Activated T-cell treated with anti-CD3 and anti-CD28 coated beads for 4 hours (primary cell): ENCODE measurements around the gene PAPPA2.
"Not testable (repeated sequence)": the region's sequence is repeated elsewhere in the genome, so short reads cannot be mapped to it uniquely, and the experiment has no call there.

ENCODE experiments used
- DNase-seq: peaks from one replicate; pipeline ENCODE4 v3.0.0-alpha.2; 2020

Gene PAPPA2

DNA sequence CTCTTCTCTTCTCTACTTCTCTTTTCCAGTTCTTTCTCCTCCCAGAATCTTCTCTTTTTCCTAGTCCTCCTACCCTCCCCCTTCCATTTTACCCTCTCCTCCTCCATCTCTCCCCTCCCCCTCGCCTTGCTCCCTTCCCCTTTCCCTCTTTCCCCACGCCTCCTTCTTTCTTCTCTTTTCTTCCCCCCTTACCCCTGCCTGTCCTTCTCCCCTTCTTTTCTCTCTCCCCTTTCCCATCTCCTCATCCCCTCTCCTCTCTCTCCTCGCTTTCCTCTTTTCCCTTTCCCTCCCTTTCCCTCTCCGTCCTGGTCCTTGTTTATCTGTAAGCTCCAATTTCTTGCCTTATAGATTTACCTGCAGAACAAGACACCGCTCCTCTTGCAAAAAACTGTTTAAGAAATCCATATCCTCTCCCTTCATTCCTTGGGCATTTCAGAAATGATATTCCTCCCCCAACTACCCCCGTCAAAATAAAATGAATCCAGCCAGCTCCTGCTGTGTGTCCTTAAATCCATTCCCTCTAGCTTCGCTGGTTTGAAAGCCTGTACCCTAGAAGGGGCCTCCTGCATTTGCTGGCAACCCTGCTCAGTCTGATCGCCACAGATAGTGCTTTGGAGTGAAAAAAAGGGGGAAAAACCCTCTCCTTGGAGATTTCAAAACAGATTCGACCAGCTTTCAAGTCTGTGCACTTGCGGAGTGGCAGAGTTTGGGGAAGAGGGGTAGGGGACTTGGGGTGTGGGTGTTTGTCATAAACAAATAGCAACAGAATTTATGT, 89.4 kb downstream of the PAPPA2 start:
- no peak for DNase-seq

DNA sequence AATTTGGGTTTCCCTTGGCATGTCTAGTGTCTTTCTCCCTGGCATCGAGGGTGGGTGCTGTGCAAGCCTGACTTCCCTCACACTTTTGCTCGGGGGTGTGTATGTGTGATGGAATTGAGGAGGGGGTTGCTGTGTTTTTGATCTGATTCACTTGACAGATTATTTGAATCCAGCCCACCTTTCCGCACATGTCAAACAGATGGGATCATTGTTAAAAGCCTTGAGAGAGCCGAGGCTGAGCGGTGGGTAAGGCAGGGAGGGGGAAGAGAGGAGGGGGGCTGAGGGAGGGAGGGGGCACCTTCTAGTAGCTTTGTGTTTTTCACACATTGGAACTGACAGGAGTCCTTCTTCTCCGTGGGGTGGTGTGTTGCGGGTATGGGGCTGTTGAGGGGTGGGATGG, 90.0 kb downstream of the PAPPA2 start:
- no peak for DNase-seq

DNA sequence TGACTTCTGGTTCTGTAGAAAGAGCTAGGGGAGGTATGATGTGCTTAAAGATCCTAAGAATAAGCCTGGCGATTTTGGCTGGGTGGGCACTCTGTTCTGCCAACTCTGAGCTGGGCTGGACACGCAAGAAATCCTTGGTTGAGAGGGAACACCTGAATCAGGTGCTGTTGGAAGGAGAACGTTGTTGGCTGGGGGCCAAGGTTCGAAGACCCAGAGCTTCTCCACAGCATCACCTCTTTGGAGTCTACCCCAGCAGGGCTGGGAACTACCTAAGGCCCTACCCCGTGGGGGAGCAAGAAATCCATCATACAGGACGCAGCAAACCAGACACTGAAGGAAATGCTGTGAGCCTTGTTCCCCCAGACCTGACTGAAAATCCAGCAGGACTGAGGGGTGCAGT, 93.3 kb downstream of the PAPPA2 start:
- DNase-seq, result no peak

GRCh38 chr1:176557543-176558258, 94.7 kb downstream of the PAPPA2 start:
- no peak for DNase-seq

- DNase-seq, result no peak
Measured at GRCh38 chr1:176558561-176558960, 95.6 kb downstream of the PAPPA2 start.

DNA sequence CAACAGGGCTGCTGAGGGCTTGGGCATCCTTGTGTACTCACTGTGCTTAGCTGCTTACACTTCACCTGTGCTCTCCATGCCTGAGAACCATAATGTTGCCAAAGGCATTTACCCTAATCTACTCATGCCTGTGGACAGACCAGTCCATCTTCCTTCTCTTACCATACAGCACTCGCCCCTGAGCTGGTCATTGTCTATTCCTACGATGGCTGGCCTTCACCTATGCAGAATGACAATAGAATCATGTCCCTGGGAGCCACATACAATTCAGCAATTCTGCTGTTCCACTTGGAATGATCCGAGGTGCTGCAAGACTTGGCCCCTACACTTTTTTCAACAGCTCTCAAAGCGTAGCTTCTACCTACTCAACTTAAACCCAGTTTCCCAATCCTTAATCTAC, 96.5 kb downstream of the PAPPA2 start:
- no peak for DNase-seq

- DNase-seq, result no peak
Measured at GRCh38 chr1:176559878-176560277, 96.9 kb downstream of the PAPPA2 start.

- no peak for DNase-seq
Measured at GRCh38 chr1:176560681-176561080, 97.7 kb downstream of the PAPPA2 start.

- not testable (repeated sequence) for DNase-seq
Measured at GRCh38 chr1:176561761-176562160, 98.8 kb downstream of the PAPPA2 start.

- no peak for DNase-seq
Measured at GRCh38 chr1:176566004-176566975, 103.3 kb downstream of the PAPPA2 start.

GRCh38 chr1:176567190-176567794, 104.3 kb downstream of the PAPPA2 start:
- DNase-seq, result no peak

DNA sequence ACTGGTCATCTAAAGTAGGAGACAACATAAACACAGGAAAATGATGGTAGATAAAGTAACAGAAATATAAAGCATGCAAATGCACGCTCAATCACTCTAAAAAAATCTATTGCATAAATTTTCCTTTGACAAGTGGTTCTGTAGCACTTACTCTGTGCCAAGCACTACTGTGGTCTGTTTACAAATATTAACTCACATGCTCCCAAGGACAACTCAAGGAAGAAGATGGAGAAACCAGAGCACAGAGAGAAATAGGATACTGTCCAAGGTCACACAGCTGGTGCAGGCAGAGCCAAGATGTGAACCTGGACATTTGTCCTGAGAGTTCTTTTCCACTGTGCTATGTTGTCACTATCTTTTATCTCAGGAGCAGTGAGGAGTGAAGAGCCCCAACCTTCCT, 105.2 kb downstream of the PAPPA2 start:
- no peak for DNase-seq

- no peak for DNase-seq
Measured at GRCh38 chr1:176574756-176575155, 111.8 kb downstream of the PAPPA2 start.

GRCh38 chr1:176575991-176576390, 113.0 kb downstream of the PAPPA2 start:
- no peak for DNase-seq

GRCh38 chr1:176576670-176577069, 113.7 kb downstream of the PAPPA2 start:
- DNase-seq, result no peak

DNA sequence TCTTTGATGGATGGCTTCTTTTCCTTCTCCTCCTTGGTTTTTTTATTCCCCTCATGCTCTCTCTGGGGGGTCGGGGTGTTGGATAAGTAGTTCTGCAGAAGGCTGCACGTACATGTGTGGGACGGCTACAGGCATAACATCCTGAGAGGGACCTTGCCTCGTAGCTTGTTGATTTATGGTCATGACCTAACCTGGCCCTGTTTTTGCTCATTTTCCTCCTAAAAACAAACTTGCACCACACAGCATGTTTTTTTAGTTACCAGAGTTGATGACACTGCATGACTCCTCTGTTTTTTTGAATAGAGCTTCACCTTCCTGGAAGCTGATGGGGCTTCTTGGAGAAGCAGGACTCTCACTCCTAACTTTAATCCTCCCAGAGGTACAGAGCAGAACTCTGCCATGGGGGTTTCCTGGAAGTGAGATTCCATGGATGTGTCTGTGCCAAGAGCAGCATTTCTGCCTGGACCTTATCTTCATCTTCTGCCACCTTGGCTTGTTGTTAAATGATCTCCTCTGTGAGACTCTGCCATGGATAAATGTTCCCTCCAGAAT, 114.7 kb downstream of the PAPPA2 start:
- DNase-seq, result no peak

DNA sequence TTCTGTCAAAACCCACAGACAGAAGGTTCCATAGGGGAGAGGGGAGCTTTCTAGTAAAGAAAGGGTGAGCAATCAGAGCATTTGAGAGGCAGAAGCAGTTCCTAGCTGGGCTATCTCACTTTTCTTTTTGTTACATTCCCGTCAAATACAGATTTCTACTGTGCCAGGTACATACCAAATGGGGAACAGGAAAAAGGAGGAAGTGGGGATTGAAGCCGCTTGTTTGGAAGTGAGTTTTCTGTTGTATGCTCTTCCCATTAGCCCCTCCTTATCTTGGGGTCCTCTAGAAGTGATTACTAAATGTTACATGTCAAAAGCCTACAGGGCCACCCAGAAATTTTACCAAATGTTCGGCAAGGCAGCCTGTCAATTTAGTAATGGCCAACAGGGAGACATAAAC, 116.1 kb downstream of the PAPPA2 start:
- DNase-seq, result no peak

DNA sequence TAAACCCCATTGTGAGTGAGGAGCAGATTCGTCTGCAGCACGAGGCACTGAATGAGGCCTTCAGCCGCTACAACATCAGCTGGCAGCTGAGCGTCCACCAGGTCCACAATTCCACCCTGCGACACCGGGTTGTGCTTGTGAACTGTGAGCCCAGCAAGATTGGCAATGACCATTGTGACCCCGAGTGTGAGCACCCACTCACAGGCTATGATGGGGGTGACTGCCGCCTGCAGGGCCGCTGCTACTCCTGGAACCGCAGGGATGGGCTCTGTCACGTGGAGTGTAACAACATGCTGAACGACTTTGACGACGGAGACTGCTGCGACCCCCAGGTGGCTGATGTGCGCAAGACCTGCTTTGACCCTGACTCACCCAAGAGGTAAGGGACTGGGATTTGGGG, 132.2 kb downstream of the PAPPA2 start:
- no peak for DNase-seq

DNA sequence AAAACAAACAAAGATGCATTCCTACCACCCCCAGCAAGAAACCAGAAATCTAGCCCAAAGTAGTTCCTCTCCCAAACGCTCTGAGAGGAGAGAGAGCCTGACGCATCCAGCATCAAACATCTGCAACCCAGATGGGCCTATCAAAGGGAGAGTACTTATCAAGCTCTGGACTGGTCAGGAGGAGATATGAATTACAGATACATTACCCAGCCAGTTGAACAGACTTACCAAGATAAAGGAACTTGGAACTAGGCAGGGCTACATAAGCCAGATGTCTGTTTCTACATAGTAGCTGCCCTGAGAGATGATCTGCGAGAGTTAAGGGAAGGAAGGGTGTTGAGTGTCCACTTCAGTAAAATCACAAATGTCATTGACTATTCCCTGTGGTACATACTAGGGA, 138.4 kb downstream of the PAPPA2 start:
- no peak for DNase-seq

DNA sequence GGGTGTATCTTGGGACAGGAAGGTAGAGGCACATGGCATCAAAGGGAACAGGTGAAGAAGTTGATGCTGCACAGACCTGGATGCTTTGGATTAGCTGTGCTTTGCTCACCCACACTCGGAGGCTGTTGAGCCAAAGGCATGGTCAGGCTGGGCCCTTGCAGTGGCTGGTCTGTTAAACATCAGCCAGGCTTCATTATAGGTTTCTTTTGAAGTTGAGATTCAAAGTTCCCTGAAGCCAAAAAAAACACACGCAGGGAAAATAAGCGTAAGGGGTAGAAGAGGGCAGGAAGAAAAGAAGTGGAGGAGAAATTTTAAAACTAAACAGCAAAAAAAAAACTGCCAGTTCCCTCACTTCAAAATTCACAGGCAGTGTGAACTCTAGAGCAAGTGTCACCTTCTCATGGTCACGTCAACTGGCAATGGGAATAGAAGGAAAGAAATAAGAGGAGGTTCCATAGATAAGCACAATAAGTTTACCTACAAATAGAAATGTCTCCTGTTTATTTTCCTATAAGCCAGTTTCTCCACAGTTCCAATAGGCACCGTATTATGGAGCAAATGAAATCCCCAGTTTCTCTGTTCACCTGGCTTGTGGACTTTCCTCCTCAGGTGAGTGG, 139.5 kb downstream of the PAPPA2 start:
- DNase-seq, result no peak

DNA sequence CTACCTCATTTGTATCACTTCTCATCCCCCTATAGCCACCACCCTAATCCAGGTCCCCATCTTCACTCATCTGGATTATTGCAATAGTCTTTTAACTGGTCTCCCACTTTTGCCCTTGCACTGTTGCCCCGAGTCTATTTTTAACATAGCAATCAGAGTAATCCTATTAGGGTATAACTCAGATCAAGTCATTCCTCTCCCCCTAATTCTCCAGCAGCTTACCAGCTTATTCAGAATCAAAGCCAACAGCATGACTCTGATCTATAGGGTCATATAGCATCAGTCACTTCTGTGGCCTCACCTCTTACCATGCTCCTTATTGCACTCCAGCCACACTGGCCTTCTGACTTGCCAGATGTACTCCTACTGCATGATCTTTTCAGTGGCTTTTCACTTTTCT, 140.7 kb downstream of the PAPPA2 start:
- DNase-seq, result no peak

DNA sequence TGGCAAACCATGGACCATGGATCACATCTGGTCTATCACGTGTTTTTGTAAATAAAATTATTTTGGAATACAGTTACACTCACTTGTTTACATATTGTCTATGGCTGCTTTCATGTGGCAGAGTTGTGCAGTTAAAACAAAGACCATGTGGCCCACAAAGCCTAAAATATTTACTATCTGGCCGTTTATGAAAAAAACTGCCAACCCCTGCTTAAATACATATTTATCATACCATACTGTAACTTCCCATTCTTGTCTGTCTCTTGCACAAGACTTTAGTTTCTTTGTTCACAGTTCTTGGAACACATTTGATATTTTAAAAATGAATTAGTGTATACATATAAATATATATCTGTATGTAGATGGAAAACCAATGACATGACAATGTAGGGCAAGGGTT, 141.5 kb downstream of the PAPPA2 start:
- DNase-seq, result no peak
